Retinal pigment epithelial cell (primary cell): Measurements from ENCODE around the gene HOXB5.

Experiments used
- DNase-seq: peaks from one replicate; pipeline ENCODE4 v3.0.0-alpha.2; 2010; ENCODE audit warnings: low read depth
- H3K4me3 ChIP-seq: 2 replicates; pipeline ENCODE4 v1.5.1; 2011; ENCODE audit warnings: mild to moderate bottlenecking, low read length, control low read depth, moderate library complexity
- CTCF ChIP-seq: conservative IDR thresholded peaks from 2 replicates; pipeline ENCODE4 v1.5.1; 2011; ENCODE audit warnings: low read depth, low read length, control low read depth, inconsistent platforms

Gene HOXB5

DNA sequence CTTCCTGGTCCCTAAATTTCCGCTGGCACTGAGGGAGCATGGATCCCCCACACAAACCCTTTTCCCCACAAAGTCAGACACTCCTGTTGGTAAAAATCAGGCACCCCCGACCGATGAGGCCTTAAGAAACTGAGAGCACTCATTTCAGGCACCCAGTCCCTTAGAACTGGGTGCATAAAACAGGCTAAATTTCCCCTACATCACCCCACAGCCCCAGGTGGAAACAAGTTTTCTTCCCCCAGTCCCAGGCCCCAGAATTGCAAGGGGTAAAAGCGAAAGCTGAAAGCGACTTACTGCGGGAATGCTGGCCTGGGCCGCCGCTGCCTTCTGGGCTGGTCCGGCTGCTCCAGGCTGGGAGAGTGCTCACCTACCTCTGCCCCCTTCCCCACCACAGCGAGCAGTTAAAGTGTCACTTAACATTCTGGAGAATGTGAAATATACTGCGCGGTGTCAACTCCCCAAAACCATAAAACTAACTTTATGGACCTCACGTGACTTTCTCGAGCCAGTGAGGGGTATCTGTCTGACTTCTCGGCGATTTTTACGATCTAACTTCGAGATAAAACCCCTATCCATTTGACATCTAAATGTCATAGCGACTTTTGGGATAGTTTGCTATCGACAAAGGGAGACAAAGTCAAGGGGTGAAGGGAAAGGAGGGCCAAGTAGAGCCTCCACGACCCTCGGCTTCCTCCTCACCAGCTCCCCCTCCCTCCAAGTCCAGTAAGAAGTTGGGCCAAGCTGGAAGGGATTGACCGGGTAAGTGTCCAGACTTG lies 3.6 kb downstream of the HOXB5 start, which contains the start of gene HOXB3:
Gene HOXB3 (minus strand): TSS at position 411 of the 776 bp plus-strand sequence. CDS start 37,767 bp downstream, outside the sequence.
- no peak within 1 kb of the TSS for H3K4me3 ChIP-seq
- TF ChIP-seq CTCF, result no peak
- DNase-seq, result no peak

GRCh38 chr17:48589060-48589830 lies 4.3 kb downstream of the HOXB5 start:
- H3K4me3 ChIP-seq, result no peak overlapping the region
- TF ChIP-seq CTCF, result no peak
- no peak for DNase-seq

GRCh38 chr17:48588528-48588927 lies 5.1 kb downstream of the HOXB5 start:
- TF ChIP-seq CTCF, result no peak
- no peak overlapping the region for H3K4me3 ChIP-seq
- no peak for DNase-seq

DNA sequence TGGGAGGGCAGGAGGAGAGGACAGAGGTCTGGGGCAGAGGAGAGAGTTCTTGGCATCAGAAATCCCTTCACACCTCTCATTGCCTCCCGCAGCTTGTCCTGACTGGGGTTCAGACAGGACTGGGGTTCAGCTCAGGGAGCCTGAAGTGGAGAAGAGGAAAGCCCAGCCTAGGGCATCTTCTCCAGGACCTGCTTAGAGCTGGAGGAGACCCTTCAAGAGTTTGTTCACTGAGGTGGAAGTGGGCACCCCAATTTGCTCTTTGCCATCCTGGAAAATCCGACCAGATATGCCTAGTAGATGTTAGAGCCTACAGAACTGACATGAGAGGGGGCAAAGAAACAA lies 5.5 kb downstream of the HOXB5 start:
- TF ChIP-seq CTCF, result no peak
- no peak overlapping the region for H3K4me3 ChIP-seq
- DNase-seq, result no peak

- no peak overlapping the region for H3K4me3 ChIP-seq
- no peak for DNase-seq
- TF ChIP-seq CTCF, result no peak
Measured at GRCh38 chr17:48587276-48588073, 6.1 kb downstream of the HOXB5 start.

DNA sequence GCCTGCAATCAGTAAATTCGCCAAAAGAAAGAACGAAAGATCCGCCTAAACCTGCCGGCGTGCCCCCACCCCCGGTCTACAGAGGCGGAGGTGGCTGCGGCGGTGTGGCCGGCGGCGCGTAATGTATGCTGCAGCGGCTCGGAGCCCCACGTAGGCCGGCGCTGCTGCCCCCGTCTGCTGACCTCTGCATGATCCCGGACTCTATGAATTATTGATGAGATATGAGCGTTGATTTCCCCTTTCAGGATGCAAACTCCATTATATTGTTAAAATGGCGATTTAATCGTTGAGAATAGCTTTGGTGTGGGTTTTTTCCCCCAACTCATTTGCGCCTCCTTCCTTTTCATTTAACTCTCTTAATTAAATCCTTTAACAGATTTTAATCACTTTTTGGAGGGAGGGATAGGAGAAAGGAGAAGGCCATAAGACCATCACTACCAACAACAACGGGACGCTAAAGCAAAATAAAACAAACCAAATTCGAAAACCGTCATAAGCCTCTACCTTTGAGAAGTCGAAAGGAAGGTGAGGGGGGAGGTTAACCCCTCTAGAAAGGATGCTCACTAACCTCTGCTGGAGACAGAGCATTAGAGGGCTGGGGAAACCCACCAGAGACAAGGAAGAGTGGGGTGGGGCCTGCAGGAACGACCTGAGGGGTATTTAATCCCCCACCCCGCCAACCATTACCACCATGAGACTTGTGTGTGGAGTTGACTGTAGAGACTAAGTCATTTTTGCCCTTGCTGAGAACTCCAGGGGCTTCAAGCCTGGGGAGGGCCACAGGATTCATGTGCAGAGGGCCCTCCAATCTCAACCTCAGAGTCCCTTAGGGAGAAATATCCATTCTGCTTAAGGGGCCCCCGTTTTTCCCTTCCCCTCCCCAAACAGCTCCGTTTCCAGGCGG lies 7.0 kb downstream of the HOXB5 start:
- TF ChIP-seq CTCF, result no peak
- H3K4me3 ChIP-seq, result no peak overlapping the region
- DNase-seq, result no peak
